SK-N-MC (cell line): ENCODE results near the gene ANKRD50.

ENCODE experiments used
- DNase-seq: peaks from one replicate; pipeline ENCODE4 v3.0.0-alpha.2; 2011; ENCODE audit warnings: low read depth, low spot score
- H3K27ac ChIP-seq: fragments of 200-600 bp; sonication (generic); 2 replicates; pipeline ENCODE4 v1.5.1; 2016; ENCODE audit warnings: mixed run types
- H3K36me3 ChIP-seq: fragments of 200-600 bp; sonication (generic); 2 replicates; pipeline ENCODE4 v1.6.1; 2017; ENCODE audit warnings: antibody characterized with exemption, low read length, mixed read lengths; ENCODE audit not compliant: insufficient read depth
- H3K4me3 ChIP-seq: fragments of 200-600 bp; sonication (generic); 2 replicates; pipeline ENCODE4 v1.5.1; 2016
- H3K9ac ChIP-seq: fragments of 200-600 bp; sonication (generic); 2 replicates; pipeline ENCODE4 v1.8.0; 2017; ENCODE audit warnings: mixed run types, mixed read lengths; ENCODE audit not compliant: insufficient read length
- H3K9me3 ChIP-seq: fragments of 200-600 bp; sonication (generic); 2 replicates; pipeline ENCODE4 v1.6.1; 2017; ENCODE audit warnings: low read depth, mild to moderate bottlenecking, antibody characterized with exemption, low read length, moderate library complexity, mixed read lengths
- EZH2 ChIP-seq: fragments of 200-600 bp; sonication (generic); IDR thresholded peaks from one replicate; pipeline ENCODE4 v1.6.1; 2017; ENCODE audit warnings: antibody characterized with exemption
- FOXP2 ChIP-seq: optimal IDR thresholded peaks from 2 replicates; pipeline ENCODE3; 2011; ENCODE audit warnings: mild to moderate bottlenecking, moderate library complexity; ENCODE audit not compliant: insufficient read depth; ENCODE audit errors: extremely low read length, control extremely low read depth
- POLR2AphosphoS5 ChIP-seq: IDR thresholded peaks from 2 replicates; pipeline ENCODE4 v1.6.1; 2012; ENCODE audit warnings: mild to moderate bottlenecking, low read depth, low read length, borderline replicate concordance

Gene ANKRD50

GRCh38 chr4:124637321-124637720 lies 75.2 kb downstream of the ANKRD50 start:
- H3K27ac ChIP-seq: no peak overlapping the region
- H3K9me3 ChIP-seq: no peaks in the 10 kb centered on the region
- H3K36me3 ChIP-seq: no peaks in the 10 kb centered on the region
- H3K9ac ChIP-seq: no peak overlapping the region
- TF ChIP-seq POLR2AphosphoS5 (no peak), FOXP2 (no peak), EZH2 (no peak)
- DNase-seq: no peak
- H3K4me3 ChIP-seq: no peak overlapping the region

- TF ChIP-seq EZH2: no peak
- no peak for TF ChIP-seq FOXP2
- no peak for TF ChIP-seq POLR2AphosphoS5
- no peak for DNase-seq
- Histone ChIP-seq H3K4me3 (no peak overlapping the region), H3K9ac (no peak overlapping the region), H3K36me3 (no peaks in the 10 kb centered on the region), H3K27ac (no peak overlapping the region), H3K9me3 (no peaks in the 10 kb centered on the region)
Observed at GRCh38 chr4:124636788-124637187, 75.7 kb downstream of the ANKRD50 start.

- no peak for DNase-seq
- no peaks in the 10 kb centered on the region for H3K36me3 ChIP-seq
- H3K9ac ChIP-seq: no peak overlapping the region
- no peak overlapping the region for H3K27ac ChIP-seq
- TF ChIP-seq FOXP2 (no peak), EZH2 (no peak), POLR2AphosphoS5 (no peak)
- no peaks in the 10 kb centered on the region for H3K9me3 ChIP-seq
- H3K4me3 ChIP-seq: no peak overlapping the region
Observed at GRCh38 chr4:124635331-124635730, 77.2 kb downstream of the ANKRD50 start.

GRCh38 chr4:124633285-124633941 lies 79.1 kb downstream of the ANKRD50 start:
- H3K9ac ChIP-seq: no peak overlapping the region
- no peak overlapping the region for H3K4me3 ChIP-seq
- no peaks in the 10 kb centered on the region for H3K9me3 ChIP-seq
- TF ChIP-seq FOXP2 (no peak), EZH2 (no peak), POLR2AphosphoS5 (no peak)
- no peak overlapping the region for H3K27ac ChIP-seq
- H3K36me3 ChIP-seq: no peaks in the 10 kb centered on the region
- no peak for DNase-seq

- no peaks in the 10 kb centered on the region for H3K36me3 ChIP-seq
- TF ChIP-seq POLR2AphosphoS5: no peak
- no peak for TF ChIP-seq FOXP2
- no peak for TF ChIP-seq EZH2
- no peaks in the 10 kb centered on the region for H3K9me3 ChIP-seq
- no peak overlapping the region for H3K4me3 ChIP-seq
- peak overlapping the region; percentile 60 for H3K27ac ChIP-seq
- DNase-seq: no peak
- no peak overlapping the region for H3K9ac ChIP-seq
Observed at GRCh38 chr4:124632439-124632838, 80.1 kb downstream of the ANKRD50 start.

GRCh38 chr4:124631760-124632159 lies 80.8 kb downstream of the ANKRD50 start:
- TF ChIP-seq EZH2: no peak
- TF ChIP-seq FOXP2: no peak
- TF ChIP-seq POLR2AphosphoS5: no peak; the same call in 1 of the 2 replicates
- peak; percentile 99 for DNase-seq
- Histone ChIP-seq H3K9me3 (no peaks in the 10 kb centered on the region), H3K36me3 (no peaks in the 10 kb centered on the region), H3K27ac (peak overlapping the region; percentile 81), H3K9ac (no peak overlapping the region), H3K4me3 (peak overlapping the region; percentile 40)

- no peak overlapping the region for H3K4me3 ChIP-seq
- TF ChIP-seq FOXP2 (no peak), POLR2AphosphoS5 (no peak), EZH2 (no peak)
- no peak overlapping the region for H3K9ac ChIP-seq
- H3K36me3 ChIP-seq: no peaks in the 10 kb centered on the region
- no peak overlapping the region for H3K27ac ChIP-seq
- no peak for DNase-seq
- no peaks in the 10 kb centered on the region for H3K9me3 ChIP-seq
Observed at GRCh38 chr4:124629681-124630080, 82.9 kb downstream of the ANKRD50 start.
